ENCODE data around the gene SH3BP5. TPM values are rescaled to one million over a fixed set of nuclear protein-coding genes. Genes with fewer than 3 reads are reported as not detected.

SH3BP5 gene
- total RNA-seq, 1 donor from 2014 or later: 9.3 TPM

DNA sequence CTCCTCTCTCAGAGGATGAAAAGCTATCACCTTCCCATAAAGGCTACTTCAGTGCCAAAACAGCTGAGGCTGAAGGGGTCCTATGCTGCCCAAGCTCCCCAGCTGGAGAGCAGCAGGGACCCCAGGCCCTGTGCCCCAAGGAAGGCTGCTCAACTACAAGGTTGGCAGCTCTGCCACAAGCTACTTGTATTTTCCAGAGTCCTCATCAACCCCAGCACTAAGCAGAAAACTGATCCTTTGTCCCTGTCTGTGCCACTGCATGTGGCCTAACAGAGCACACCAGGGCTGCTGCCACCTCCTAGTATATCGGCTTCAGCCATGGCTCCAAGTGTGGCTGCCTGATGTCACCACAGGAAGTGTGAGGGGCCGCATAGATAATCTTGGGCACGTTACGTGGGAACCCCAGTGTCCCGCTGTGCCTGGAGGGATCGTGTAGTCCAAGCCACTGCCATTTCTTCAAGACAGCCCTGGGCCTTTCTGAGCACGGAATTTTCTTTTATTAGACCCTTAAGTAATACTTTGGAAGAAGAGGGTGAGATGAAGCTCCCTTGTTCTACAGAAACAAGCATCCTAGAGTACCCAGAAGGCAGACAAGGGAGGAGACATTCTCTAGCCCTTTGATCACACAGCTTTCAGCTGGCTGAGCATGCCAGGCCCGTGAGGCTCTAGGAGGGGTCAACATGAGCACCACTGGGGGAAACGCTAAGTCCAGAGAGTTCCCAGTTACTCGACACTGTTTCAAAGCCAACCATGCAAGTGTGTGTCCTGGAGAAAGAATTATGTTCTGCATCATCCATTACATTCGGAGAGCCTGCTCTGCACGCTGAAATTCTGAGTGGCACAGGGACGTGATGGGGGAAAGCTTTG is 65.6 kb downstream of the SH3BP5 start:
- Histone ChIP-seq H3K27me3 (ENCODE audit: control insufficient read depth, insufficient read depth, low read length) (no peaks in the 10 kb centered on the region), H3K4me3 (ENCODE audit: low read depth, low read length) (no peak overlapping the region), H3K36me3 (ENCODE audit: control insufficient read depth, insufficient read depth, low read length) (no peaks in the 10 kb centered on the region)
- no peak for DNase-seq (ENCODE audit: low read depth)
- TF ChIP-seq, protein P1, sequence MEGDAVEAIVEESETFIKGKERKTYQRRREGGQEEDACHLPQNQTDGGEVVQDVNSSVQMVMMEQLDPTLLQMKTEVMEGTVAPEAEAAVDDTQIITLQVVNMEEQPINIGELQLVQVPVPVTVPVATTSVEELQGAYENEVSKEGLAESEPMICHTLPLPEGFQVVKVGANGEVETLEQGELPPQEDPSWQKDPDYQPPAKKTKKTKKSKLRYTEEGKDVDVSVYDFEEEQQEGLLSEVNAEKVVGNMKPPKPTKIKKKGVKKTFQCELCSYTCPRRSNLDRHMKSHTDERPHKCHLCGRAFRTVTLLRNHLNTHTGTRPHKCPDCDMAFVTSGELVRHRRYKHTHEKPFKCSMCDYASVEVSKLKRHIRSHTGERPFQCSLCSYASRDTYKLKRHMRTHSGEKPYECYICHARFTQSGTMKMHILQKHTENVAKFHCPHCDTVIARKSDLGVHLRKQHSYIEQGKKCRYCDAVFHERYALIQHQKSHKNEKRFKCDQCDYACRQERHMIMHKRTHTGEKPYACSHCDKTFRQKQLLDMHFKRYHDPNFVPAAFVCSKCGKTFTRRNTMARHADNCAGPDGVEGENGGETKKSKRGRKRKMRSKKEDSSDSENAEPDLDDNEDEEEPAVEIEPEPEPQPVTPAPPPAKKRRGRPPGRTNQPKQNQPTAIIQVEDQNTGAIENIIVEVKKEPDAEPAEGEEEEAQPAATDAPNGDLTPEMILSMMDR (IDR thresholded peaks at IDR 0.05; ENCODE audit: insufficient read depth, low read length, poor library complexity, severe bottlenecking): no peak

DNA sequence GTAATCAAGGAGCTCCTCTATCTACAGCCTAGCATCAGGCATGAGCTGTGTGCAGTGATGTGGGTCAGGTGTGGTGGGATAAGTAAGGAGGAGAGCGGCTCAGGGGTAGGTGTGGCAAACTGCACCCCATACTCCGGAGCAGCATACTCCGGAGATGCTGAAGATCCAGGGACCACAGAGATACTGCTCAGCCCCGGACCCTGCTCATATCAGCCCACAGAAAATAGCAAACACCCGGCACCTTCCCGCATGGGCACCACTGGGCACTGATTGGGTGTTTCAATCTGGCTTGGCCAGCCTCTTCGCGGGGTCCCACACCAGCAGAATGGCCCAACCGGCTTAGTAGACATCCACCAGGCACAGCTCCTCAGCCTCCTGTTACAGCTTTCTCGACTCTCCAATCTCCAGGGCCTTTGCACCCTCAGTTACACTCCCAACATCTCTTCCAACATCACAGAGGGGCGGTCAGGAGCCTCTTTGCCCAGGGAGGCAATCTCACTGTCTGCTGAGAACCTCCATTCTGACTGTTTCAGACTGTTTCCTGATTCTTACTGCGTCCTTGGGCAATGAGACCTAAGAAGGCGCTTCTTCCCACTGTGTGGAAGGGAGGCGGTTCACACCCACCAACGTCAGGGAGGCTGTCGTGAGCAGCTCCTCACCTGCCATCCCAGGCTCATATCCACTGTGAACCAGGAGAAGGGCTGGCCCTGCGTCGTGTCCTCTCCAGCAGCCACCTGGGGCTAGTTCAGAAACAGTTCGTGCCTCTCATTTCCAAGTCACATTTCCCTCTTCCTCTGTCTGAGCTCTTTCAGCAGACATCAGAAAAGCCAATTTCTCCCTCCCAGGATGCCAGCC is 66.5 kb downstream of the SH3BP5 start:
- H3K27me3 ChIP-seq (ENCODE audit: control insufficient read depth, insufficient read depth, low read length): no peaks in the 10 kb centered on the region
- TF ChIP-seq, protein P1 (IDR thresholded peaks at IDR 0.05; ENCODE audit: insufficient read depth, low read length, poor library complexity, severe bottlenecking): no peak
- no peak for DNase-seq (ENCODE audit: low read depth)
- H3K4me3 ChIP-seq (ENCODE audit: low read depth, low read length): no peak overlapping the region
- H3K36me3 ChIP-seq (ENCODE audit: control insufficient read depth, insufficient read depth, low read length): no peaks in the 10 kb centered on the region

DNA sequence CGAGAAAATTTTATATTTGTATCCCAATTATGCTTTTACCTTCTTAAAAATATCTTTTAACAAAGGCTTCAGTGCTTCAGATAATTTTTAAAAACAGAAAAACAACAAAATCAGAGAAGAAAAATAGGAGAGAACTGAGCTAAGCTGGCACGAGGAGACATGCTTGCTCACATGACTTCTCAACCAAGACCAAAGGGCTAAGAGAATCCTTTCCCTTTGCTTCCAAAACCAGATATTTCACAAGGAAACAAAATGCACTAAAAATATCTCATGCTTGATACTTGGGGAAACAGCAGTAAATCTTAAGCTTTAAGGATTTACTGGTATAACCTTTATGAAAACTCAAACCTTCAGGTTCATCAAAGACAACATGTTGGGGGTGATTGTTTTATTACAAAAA is 67.9 kb downstream of the SH3BP5 start:
- H3K4me3 ChIP-seq (ENCODE audit: low read depth, low read length): no peak overlapping the region
- no peak for DNase-seq (ENCODE audit: low read depth)
- TF ChIP-seq, protein P1 (IDR thresholded peaks at IDR 0.05; ENCODE audit: insufficient read depth, low read length, poor library complexity, severe bottlenecking): no peak
- H3K27me3 ChIP-seq (ENCODE audit: control insufficient read depth, insufficient read depth, low read length): no peaks in the 10 kb centered on the region
- no peaks in the 10 kb centered on the region for H3K36me3 ChIP-seq (ENCODE audit: control insufficient read depth, insufficient read depth, low read length)

DNA sequence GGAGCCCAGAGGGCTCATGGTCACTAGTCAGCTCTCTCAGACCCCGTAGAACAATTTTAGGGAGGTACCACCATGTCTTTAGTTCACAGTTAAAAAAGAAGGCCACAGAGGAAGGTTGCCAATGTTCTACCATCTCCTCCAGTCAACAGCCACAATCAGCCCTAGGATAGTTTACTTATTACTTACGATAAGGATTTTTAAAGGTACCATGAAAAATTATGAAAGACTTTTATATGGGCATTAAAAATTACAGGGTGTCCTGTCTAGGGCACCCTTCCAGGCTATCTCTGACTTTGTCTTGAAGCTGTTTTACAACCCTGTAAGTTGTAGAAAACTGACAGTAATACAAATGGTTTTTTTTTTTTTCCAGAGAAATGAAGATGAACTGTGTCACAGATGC is 68.5 kb downstream of the SH3BP5 start:
- no peak overlapping the region for H3K4me3 ChIP-seq (ENCODE audit: low read depth, low read length)
- DNase-seq (ENCODE audit: low read depth): no peak
- TF ChIP-seq, protein P1 (IDR thresholded peaks at IDR 0.05; ENCODE audit: insufficient read depth, low read length, poor library complexity, severe bottlenecking): no peak
- H3K36me3 ChIP-seq (ENCODE audit: control insufficient read depth, insufficient read depth, low read length): no peaks in the 10 kb centered on the region
- no peaks in the 10 kb centered on the region for H3K27me3 ChIP-seq (ENCODE audit: control insufficient read depth, insufficient read depth, low read length)

DNA sequence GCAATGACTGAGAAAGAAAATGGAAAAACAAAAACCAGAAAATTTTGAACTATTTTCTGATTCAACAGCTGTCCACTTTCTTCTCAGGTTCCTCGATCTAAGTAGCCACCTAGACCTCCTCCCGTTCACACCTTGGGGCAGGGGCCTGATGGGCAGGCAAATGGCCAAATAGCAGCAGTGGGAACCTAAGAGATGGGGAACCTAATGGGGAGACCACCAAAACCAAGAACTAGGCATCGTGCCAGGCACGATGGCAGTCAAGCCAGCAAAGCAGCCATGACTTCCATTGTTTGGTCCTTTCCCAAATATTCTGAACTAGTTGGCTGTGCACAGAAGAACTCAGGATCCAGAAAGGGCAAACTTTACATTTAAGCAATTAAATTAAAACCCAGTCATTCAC is 69.3 kb downstream of the SH3BP5 start:
- no peaks in the 10 kb centered on the region for H3K27me3 ChIP-seq (ENCODE audit: control insufficient read depth, insufficient read depth, low read length)
- DNase-seq (ENCODE audit: low read depth): no peak
- TF ChIP-seq, protein P1 (IDR thresholded peaks at IDR 0.05; ENCODE audit: insufficient read depth, low read length, poor library complexity, severe bottlenecking): no peak
- H3K4me3 ChIP-seq (ENCODE audit: low read depth, low read length): no peak overlapping the region
- H3K36me3 ChIP-seq (ENCODE audit: control insufficient read depth, insufficient read depth, low read length): peaks cover 1% of the 10 kb centered on the region
